ENCODE data around the gene NIF3L1.
"Not testable (repeated sequence)": the region's sequence is repeated elsewhere in the genome, so short reads cannot be mapped to it uniquely, and the experiment has no call there.

The NIF3L1 gene

DNA sequence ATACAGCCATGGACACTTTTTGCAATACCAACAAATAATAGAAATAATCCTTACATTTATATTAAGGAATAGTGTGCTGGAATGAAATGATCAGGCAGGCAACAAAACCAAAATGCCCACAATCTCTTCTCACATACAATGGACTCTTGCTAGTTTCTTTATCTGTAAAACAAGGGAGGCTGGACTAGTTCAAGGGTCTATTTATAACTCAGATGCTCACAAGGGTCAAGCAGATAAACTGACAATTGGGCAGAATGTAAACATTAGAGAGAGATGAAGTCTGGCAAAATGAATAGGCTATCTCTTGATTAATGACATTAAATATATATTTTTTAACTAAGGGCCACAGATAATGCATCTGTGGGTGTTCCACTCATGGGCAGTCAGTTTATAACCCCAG lies 11.7 kb upstream of the NIF3L1 start:
- no peak for DNase-seq

DNA sequence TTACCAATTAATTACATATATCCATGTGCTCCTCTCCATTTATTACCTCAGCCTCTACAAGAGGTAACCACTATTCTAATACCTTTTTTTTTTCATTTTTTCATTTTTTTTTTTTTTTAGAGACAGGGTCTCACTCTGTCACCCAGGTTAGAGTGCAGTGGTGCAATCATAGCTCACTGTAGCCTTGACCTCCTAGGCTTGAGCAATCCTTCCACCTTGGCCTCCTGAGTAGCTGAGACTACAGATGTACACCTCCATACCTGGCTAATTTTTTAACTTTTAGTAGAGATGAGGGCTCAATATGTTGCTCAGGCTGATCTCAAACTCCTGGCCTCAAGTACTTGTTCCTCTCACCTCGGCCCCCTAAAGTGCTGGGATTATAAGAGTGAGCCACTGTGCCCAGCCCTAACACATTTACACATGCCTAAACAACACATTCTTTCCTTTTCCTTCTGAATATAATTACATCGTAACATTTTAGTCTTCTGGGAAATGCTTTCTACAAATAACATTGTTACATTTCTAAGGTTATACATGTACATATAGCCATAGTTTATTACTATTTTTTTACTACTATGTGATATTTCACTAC lies 10.8 kb upstream of the NIF3L1 start:
- DNase-seq: no peak

DNA sequence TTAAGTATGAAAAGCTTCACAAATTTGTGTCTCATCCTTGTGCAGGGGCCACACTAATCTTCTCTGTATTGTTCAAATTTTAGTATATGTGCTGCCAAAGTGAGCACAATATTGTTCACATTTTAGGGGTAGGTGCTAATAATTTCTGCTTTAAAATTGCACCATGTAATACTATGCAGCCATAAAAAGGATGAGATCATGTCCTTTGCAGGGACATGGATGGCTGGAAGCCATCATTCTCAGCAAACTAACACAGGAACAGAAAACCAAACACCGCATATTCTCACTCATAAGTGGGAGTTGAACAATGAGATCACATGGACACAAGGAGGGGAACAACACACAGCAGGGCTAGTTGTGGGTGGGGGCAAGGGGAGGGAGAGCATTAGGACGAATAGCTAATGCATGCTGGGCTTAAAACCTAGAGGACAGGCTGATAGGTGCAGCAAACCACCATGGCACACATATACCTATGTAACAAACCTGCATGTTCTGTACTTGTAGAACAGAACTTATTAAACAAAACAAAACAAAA lies 7.4 kb upstream of the NIF3L1 start:
- not testable (repeated sequence) for DNase-seq

GRCh38 chr2:200899482-200899881 lies 10.3 kb downstream of the NIF3L1 start:
- no peak for DNase-seq

GRCh38 chr2:200901459-200902072 lies 12.4 kb downstream of the NIF3L1 start:
- peak; percentile 74 for DNase-seq

DNA sequence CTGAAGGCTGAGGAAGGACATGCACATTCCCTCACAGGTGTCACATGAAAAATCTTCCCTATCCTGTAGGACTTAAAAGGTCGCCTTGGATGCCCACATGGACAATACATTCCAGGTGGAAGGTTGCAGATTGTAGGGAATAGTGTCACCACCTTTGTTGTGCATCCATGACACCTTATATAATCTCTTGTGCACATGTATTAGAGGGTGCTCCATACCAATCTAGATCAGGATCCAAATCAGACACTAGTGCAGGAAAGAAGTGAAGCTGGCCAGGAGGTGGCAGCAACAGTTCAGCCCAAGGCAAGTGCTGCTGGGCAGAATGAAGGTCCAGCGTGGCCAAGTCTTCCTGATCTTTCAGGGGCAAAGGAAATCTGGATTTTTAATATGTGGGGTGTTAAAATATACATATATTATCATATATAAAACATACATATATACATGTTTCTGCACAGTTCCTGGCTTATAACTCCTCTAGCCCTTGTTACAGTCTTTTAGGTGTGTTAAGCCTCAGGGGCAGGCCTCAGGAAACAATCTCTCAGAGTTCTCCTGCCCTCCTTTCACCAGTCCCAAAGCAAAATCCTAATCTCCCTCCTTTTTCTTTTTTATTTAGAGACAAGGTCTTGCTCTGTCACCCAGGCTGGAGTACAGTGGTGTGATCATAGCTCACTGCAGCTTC lies 16.6 kb downstream of the NIF3L1 start:
- peak; percentile 58 for DNase-seq

GRCh38 chr2:200909958-200910357 lies 20.8 kb downstream of the NIF3L1 start:
- DNase-seq: no peak

DNA sequence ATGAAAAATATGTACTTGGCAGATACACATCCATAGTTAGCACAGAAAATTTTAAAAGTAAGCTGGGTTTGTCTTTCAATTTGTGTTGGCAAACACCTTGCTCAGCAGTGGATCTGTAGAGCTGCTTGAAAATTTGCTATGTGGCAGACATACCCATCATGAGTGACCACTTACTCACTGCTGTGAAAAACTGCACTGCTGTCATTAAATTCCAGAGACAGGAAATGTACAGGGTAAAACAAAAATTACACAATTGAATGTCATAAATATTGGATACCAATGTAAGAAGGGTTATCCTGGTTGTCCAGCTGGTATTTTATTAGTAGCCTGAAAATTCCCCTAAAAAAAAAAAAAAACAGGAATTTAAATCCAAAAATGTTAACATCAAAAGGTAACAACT lies 24.5 kb downstream of the NIF3L1 start:
- no peak for DNase-seq

DNA sequence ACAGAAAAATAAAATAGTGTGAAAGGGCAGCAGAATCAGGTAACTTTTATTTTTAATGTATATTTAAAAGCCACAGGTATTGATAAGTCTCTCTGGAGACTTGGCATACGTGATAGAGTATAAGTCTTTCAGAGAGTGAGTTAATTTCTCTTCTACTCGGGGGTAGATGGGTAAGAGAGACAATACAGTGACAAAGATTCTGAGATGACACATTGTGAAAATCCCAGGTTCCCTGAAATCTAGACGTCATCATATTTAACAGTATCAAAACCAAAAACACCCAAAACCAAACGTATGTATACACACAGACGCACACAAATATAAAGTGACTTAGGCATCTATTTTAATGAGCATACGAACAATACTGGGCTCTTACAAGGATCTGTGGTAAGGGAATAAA lies 33.3 kb downstream of the NIF3L1 start:
- no peak for DNase-seq

DNA sequence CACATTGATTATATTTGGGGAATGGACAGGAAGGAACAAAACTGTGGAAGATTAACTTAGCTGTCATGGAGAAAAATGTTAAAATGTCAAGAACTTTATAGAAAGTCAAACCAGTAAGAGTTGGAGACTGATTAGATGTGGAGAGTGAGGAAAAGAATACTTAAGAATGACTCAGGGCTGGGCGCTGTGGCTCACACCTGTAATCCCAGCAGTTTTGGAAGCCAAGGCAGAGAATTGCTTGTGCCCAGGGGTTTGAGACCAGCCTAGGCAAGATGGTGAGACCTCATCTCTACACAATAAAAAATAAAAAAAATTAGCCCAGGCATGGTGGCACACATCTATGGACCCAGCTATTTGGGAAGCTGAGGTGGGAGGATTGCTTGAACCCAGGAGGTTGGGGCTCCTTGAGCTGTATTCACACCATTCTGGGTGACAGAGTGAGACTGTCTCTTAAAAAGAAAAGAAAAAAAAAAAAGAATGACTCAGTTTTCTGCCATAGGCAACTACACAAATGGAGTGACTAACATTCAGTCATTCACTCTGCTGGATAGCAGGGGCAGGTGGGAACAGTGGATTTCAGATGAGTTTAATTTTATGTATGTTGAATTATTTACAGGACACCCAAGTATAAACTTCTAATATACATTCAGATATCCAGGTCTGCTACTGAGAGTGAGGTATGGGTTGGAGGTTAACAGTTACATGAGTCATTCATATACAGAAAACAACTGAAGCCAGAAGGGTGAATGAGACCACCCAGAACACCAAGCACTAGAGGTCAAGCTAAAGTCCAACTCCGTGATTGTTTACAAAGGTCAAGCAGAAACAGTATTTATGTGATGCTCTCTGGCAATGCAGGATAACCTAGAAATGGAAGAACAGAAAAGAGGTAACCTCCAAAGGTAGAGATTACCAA lies 40.4 kb downstream of the NIF3L1 start:
- DNase-seq: peak; percentile 5

DNA sequence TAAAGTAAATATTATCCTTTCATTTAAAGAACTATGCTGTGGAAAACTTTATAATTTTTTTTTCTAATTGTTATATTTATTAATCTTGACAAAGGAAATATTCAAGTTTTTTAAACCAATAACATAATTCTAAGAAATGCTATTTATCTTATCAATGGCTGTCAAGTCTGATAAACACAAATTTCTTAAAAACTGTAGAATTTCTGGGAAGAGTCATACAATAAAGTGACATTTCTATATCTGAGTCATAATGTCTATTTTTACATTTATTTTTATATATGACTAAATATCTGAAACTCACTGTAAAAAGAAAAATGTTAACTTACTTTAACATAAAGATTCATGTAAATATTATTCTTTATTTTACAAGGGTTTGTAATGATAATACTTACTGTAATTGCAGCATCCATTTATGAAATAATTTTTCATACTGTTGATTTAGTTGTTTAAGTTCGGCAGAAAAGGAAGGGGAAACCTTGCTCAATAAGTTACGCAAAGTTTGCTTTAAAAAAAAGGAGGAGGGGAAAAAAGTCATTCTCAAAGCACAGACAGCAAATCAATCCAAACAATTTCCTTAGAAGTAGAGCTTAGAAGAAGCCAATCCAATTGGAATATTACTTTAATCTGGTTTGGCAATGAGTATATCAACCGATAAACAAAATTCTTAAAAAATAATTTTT lies 41.9 kb downstream of the NIF3L1 start:
- DNase-seq: no peak

DNA sequence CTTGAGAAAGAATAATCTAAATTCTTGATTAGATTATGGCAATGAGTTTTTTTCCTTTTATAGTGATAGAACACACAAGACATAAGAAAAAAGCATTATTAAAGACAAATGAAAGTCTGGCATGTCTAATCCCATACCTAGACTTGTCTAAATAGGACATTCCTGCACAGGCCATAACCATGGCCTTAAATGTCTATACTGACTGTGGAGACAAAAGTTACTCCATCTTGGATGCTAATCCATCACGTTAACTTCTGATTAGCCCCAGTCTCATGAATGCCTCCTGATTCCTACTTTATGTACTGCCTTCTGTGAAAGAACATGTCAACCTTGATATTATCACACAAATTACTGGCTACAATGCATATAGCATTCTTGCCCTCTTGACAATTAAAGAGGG lies 50.7 kb downstream of the NIF3L1 start:
- no peak for DNase-seq

GRCh38 chr2:200943527-200944105 lies 54.4 kb downstream of the NIF3L1 start:
- no peak for DNase-seq

DNA sequence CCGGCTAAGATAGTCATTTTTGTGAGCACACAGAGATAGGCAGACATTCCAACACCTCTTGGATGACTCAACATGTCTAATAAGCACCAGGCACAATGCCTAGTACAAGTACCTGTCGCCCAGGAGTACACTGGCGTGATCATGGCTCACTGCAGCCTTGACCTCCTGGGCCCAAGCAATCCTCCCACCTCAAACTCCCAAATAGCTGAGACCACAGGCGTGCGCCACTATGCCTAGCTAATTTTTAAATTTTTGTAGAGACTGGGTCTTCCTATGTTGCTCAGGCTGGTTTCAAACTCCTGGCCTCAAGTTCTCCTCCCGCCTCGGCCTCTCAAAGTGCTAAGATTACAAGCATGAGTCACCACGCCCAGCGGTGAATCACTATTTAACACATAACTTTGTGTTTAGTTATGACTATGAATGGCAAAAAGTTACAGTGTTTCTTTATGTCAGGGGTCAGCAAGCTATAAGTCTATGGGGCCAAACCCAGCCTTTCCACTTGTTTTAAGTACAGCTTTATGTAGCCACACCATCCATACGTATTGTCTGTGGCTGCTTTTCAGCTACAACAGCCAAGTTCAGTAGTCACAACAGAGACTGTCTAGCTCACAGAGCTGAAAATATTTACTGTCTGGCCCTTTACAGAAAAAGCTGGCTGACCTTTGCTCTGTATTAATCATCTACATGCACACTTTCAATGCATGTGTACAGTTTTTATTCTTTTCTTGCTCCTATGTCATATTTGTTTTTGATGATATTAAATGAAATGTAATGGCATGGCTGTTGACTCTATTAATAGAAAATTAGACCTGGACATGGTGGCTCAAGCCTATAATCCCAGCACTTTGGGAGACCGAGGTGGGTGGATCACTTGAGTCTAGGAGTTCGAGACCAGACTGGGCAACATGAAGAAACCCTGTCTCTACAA lies 55.6 kb downstream of the NIF3L1 start:
- DNase-seq: peak; percentile 84

- DNase-seq: no peak
Observed at GRCh38 chr2:200945395-200945729, 56.2 kb downstream of the NIF3L1 start.

- no peak for DNase-seq
Observed at GRCh38 chr2:200950378-200950777, 61.2 kb downstream of the NIF3L1 start.

All from stimulated activated CD4-positive, alpha-beta T cell treated with anti-CD3 and anti-CD28 coated beads, Interleukin-1b, Interleukin-23, amount 100 ng/mL, for 48 hours (primary cell).